ENCODE results near the gene PDLIM4.

- TF ChIP-seq FOXK2 (IDR thresholded peaks at IDR 0.05) = no peak
- no peak for TF ChIP-seq ELF4 (IDR thresholded peaks at IDR 0.05)
- TF ChIP-seq TARDBP (IDR thresholded peaks at IDR 0.05) = no peak
- TF ChIP-seq SUZ12 (IDR thresholded peaks at IDR 0.05) = no peak
Measured at GRCh38 chr5:132228241-132229035, 29.1 kb upstream of the PDLIM4 start.

Measured in HEK293T (cell line).